Sciatic nerve (tissue), 2 donors: ENCODE results near the gene TMEM183A. TPM values are rescaled to one million over a fixed set of nuclear protein-coding genes. Genes with fewer than 3 reads are reported as not detected.

Source experiments
- ATAC-seq: fragments of 200-7000 bp; cut with Tn5 transposase; one replicate; pipeline ENCODE4 v1.9.1; 2020; ENCODE audit warnings: mild to moderate bottlenecking, moderate library complexity
- DNase-seq: peaks from one replicate; pipeline ENCODE4 v3.0.0-alpha.2; 2020; ENCODE audit warnings: low spot score
- intact Hi-C: fragments of 100-400 bp; cut with DNase I; formaldehyde crosslinking; loops from one replicate; pipeline ENCODE4 v1.14.2; 2022
- total RNA-seq: library from RNA; stranded (reverse); fragmentation: NEBNext Ultra II Directional; extraction: Animal tissue kit (Norgen Biotek cat#: 25700); gene quantifications from one replicate; pipeline ENCODE4 v1.2.1, GENCODE V29; 2021
- donor health status: DM: no; HTN: no; CAD: no.
- donor health status: DM: no; HTN: no; CAD: no.

The TMEM183A gene
- 40.3 TPM for total RNA-seq

DNA sequence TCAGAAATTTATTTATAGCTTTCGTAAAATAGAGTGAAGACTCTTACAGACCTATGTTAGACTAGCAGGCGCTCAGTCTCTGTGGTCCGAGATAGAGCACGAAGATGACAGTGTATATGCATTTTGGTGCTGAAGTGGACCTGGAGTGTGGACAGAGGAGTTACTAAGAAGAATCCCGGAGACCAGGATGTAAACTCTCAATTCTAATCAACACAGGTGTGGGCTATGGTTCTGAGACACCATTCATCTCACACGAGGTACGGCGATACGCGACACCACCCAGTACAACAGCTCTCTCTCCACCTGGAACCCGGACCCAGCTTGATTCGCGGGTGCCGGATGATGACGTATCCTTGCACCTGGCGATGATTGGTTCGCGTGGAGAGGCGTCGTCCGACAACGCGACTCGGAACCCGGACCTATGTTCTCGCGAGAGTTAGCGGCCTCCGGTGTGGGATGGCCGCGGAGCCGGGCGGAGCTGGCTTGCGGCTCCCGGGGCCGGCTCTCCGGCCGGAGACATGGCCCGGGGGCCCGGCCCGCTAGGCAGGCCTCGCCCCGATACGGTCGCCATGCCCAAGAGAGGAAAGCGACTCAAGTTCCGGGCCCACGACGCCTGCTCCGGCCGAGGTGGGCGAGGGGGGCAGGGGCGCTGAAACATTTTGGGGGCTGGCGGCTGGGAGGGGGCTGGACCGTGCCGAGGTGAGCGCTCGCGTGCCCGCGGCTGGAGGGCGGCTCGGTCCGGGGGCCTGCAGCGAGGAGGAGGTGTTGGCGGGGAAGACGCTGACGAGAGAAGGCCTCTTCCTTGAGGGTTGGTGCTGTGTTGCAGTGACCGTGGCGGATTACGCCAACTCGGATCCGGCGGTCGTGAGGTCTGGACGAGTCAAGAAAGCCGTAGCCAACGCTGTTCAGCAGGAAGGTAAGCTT lies at the start of gene TMEM183A:
TSS of gene TMEM183A (plus strand) at position 427 of the 924 bp plus-strand sequence. CDS start at position 519, 92 bp downstream.
- DNase-seq, result peak; percentile 98
- intact Hi-C loops, result no loop called here

GRCh38 chr1:202957733-202958543 lies 49.2 kb upstream of the TMEM183A start, which contains the start of gene ADIPOR1:
Gene ADIPOR1 (minus strand): TSS chr1:202958312. CDS start chr1:202951070, 7,242 bp downstream.
- peak; percentile 93 for DNase-seq

More for the DNA sequence above, at the start of gene TMEM183A:
- peak; percentile 99 for ATAC-seq

DNA sequence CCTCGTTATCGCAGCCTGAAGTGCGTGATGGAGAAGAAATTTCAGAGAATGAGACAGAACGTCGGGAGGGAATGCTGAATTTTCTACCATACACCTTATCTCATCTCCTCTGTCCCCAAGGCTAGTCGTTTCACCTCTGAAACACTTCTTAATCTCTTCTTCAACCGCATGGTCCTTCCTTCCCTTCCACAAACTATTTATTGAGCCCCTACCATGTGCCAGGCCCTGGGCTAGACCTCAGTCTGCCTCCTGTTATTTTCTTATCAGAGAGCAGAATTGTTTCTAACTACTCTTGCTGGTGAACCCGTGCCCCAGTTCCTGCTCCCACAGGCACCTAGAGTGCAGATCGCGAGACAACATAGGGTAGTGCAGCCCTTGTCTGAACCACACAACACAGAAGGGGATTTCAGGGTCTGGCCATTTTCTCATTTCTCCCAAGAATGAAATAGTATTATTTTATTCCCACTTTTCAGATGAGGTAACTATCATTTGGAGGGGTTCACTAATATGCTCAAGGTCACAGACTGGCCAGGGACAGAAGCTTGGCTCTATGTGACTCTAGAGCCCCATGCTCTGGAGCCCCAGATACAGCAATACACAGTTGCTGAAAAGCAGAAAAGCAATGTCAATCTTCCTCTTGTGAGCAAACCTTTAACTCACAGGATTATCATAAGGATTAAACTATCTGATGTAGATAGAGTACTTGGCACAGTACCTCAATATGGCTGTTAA lies 48.5 kb upstream of the TMEM183A start:
- intact Hi-C loops, result no loop called here
- DNase-seq (no peak), ATAC-seq (peak; percentile 2)

More at GRCh38 chr1:202957733-202958543, 49.2 kb upstream of the TMEM183A start, which contains the start of gene ADIPOR1:
- ATAC-seq, result peak; percentile 99
- intact Hi-C loops, result no loop called here

GRCh38 chr1:202959276-202959620 lies 47.9 kb upstream of the TMEM183A start:
- ATAC-seq, result no peak
- DNase-seq, result no peak
- intact Hi-C loops, result no loop called here

GRCh38 chr1:202961220-202961880 lies 45.8 kb upstream of the TMEM183A start:
- intact Hi-C loops, result no loop called here
- DNase-seq, result no peak
- ATAC-seq, result no peak

- intact Hi-C loops, result no loop called here
- DNase-seq (no peak), ATAC-seq (no peak)
These were observed 42.3 kb upstream of the TMEM183A start for GRCh38 chr1:202964791-202965410.

GRCh38 chr1:202965422-202965821 lies 41.8 kb upstream of the TMEM183A start:
- no peak for ATAC-seq
- intact Hi-C loops, result no loop called here
- DNase-seq, result no peak

- DNase-seq, result no peak
- peak; percentile 9 for ATAC-seq
- intact Hi-C loops, result no loop called here
These were observed 40.9 kb upstream of the TMEM183A start for GRCh38 chr1:202966006-202966898.

- ATAC-seq (peak; percentile 38), DNase-seq (no peak)
- intact Hi-C loops, result no loop called here
These were observed 39.4 kb upstream of the TMEM183A start for GRCh38 chr1:202967684-202968281.

- DNase-seq (no peak), ATAC-seq (no peak)
- intact Hi-C loops, result no loop called here
These were observed 38.8 kb upstream of the TMEM183A start for GRCh38 chr1:202968351-202968750.

GRCh38 chr1:202968895-202969295 lies 38.3 kb upstream of the TMEM183A start:
- ATAC-seq (peak; percentile 70), DNase-seq (no peak)
- intact Hi-C loops, result no loop called here

DNA sequence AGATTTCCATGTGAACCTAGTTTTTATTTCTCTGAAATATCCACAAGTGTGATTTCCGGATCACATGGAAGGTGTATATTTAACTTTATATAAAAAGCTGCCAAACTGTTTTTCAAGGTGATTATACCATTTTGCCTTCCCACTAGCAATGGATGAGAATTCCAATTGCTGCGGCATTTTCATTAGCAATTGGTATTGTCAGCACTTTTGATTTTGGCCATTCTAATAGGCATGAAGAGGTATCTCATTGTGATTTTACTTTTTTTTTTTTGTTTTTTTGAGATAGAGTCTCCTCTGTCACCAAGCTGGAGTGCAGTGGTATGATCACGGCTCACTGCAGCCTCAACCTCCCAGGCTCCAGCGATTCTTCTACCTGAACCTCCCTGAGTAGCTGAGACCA lies 35.1 kb upstream of the TMEM183A start:
- ATAC-seq, result no peak
- DNase-seq, result no peak
- intact Hi-C loops, result no loop called here

DNA sequence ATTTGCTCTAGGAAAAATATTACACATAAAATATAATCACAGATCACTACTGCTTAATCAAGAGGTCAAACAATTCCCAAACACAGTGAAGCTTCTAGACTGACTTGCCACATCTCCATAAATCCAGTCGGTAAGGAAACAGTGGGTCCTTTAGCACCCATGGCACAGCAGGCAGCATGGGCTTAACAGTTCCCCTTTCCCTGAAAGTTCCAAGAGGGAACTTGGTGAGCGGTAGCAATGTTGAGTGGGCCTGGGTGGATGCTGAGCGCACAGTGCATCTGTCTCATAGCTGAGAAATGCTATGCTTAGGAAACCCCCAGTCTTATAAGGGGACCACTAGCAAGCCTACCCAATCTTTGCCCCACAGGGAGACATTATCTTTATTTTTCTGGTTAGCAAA lies 32.3 kb upstream of the TMEM183A start:
- intact Hi-C loops, result no loop called here
- no peak for ATAC-seq

DNA sequence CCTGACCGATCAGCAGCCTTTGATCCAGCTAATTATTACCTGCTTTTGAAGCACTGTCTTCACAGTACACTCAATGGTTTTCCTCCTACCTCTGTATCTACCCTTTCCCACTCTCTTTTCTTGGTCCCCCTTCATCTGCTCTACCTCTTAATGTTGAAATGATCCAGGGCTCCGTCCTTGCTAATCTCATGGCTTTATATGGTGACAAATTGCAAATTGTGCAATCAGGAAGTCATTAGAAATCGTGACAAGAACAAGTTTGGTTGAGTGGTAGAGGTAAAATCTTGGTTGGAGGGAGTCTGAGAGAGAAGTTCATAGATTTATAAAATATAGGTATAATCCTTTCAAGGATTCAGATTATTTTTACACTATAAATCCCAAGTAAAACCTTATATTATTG lies 30.5 kb upstream of the TMEM183A start:
- intact Hi-C loops, result no loop called here

More for the DNA sequence above, 32.3 kb upstream of the TMEM183A start:
- no peak for DNase-seq

DNA sequence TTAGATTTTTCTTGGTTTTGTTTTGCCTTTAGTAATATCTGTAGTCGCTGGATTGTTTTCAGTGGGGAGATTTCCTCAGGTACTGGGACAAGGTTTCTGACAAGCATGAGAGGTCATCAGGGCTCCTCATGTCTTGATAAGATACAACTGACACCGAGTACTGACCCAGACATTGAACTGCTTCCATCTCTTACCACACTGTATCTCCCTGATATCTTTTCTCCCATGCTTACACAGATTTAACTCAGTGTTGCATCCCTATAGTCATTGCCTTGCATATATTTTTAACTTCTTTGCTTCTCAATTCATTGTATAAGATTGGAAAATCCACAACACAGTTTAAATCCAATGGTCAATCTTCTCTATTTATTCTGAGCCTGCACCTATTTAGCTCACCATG lies 27.7 kb upstream of the TMEM183A start:
- no peak for DNase-seq
- intact Hi-C loops, result no loop called here
- ATAC-seq, result no peak

More for the DNA sequence above, 30.5 kb upstream of the TMEM183A start:
- DNase-seq (no peak), ATAC-seq (no peak)

DNA sequence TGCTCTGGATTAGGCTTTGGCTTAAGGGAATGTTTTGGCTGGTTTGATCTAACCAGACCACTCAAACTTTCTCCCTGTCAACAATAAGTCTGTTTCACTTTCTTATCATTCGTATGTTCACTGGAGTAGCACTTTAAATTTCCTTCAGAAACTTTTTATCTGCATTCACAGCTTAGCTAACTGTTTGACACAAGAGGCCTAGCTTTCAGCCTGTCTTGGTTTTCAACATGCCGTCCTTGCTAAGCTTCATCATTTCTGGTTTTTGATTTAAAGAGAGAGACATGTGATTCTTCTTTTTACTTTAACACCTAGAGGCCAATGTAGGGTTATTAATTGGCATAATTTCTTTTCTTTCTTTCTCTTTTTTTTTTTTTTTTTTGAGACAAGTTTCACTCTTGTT lies 25.2 kb upstream of the TMEM183A start:
- no peak for DNase-seq
- intact Hi-C loops, result no loop called here
- no peak for ATAC-seq
